Fibroblast of lung (primary cell): ENCODE results near the gene PCDHB4.

Source experiments
- CTCF ChIP-seq, 2 donors: IDR thresholded peaks in 1 of 2; conservative IDR thresholded peaks in 1 of 2; 1 replicate in 1 of 2; 2 replicates in 1 of 2; pipeline ENCODE4 v1.5.1; 2011 to 2012; ENCODE audit warnings: low read length in 2 of 2, control low read depth in 1 of 2, inconsistent platforms in 1 of 2, low read depth in 1 of 2, mild to moderate bottlenecking in 1 of 2
- EZH2 ChIP-seq: IDR thresholded peaks from 2 replicates; pipeline ENCODE4 v1.5.1; 2012; ENCODE audit warnings: low read length, control low read depth, mild to moderate bottlenecking; ENCODE audit errors: missing control alignments

GRCh38 chr5:141100243-141100805, 21.3 kb upstream of the PCDHB4 start, which contains the start of gene PCDHB3:
- TF ChIP-seq CTCF (conservative IDR thresholded peaks at IDR 0.05 in 1 of 2, IDR thresholded peaks at IDR 0.05 in 1 of 2; ENCODE audit: low read depth in 1 of 2, low read length in 2 of 2), result peak; percentile 11 to 15
- no peak for TF ChIP-seq EZH2
